OCI-LY7 (cell line): ENCODE measurements around the gene AVPR2. TPM values are rescaled to one million over a fixed set of nuclear protein-coding genes. Genes with fewer than 3 reads are reported as not detected.

ENCODE experiments used
- BruUV-seq: library from RNA; stranded (reverse); fragments of 400-500 nt; replicated peaks from 2 replicates; lab custom pipeline; 2021; lab: Mats Ljungman, UMichigan
- CTCF ChIA-PET: fragments of 300-600 bp; sonication (Branson Sonifier 250); formaldehyde crosslinking; loops from one replicate; lab custom pipeline; 2022; ENCODE audit warnings: antibody characterized with exemption; ENCODE audit not compliant: unreplicated experiment; lab: Charles Lee
- POLR2A ChIA-PET: fragments of 300-600 bp; sonication (Branson Sonifier 250); formaldehyde crosslinking; loops from one replicate; lab custom pipeline; 2022; ENCODE audit warnings: antibody characterized with exemption; lab: Charles Lee
- DNase-seq: peaks from one replicate; pipeline ENCODE4 v3.0.0-alpha.2; 2015; ENCODE audit warnings: low spot score
- H2AFZ ChIP-seq: fragments of 200-600 bp; sonication (generic), shearing (Covaris generic); 2 replicates; pipeline ENCODE4 v1.6.1; 2014; ENCODE audit warnings: mild to moderate bottlenecking, antibody characterized with exemption, low read length, moderate library complexity
- H3K27ac ChIP-seq: fragments of 200-600 bp; sonication (generic); 2 replicates; pipeline ENCODE4 v1.5.1; 2014; ENCODE audit warnings: mixed run types, low read depth, mild to moderate bottlenecking, moderate library complexity, low read length, inconsistent platforms; ENCODE audit not compliant: poor library complexity, severe bottlenecking
- H3K36me3 ChIP-seq: fragments of 200-600 bp; sonication (generic); 2 replicates; pipeline ENCODE4 v1.6.1; 2014; ENCODE audit warnings: mild to moderate bottlenecking, antibody characterized with exemption, low read length, moderate library complexity, mixed read lengths; ENCODE audit not compliant: insufficient read depth
- H3K4me1 ChIP-seq: fragments of 200-600 bp; sonication (generic); 2 replicates; pipeline ENCODE4 v1.5.1; 2014; ENCODE audit warnings: mild to moderate bottlenecking, low read length; ENCODE audit not compliant: insufficient read depth, poor library complexity, severe bottlenecking
- H3K4me2 ChIP-seq: fragments of 200-600 bp; sonication (generic); 2 replicates; pipeline ENCODE4 v1.6.1; 2014; ENCODE audit warnings: mild to moderate bottlenecking, low read length
- H3K4me3 ChIP-seq: fragments of 200-600 bp; sonication (generic); 2 replicates; pipeline ENCODE4 v1.5.1; 2014; ENCODE audit warnings: mild to moderate bottlenecking, low read depth, low read length; ENCODE audit not compliant: poor library complexity, severe bottlenecking
- H3K79me2 ChIP-seq: fragments of 200-600 bp; sonication (generic); 2 replicates; pipeline ENCODE4 v1.6.1; 2016; ENCODE audit warnings: low read depth, mild to moderate bottlenecking, low read length, moderate library complexity, mixed read lengths; ENCODE audit not compliant: insufficient read depth
- H3K9me2 ChIP-seq: fragments of 200-600 bp; sonication (generic); 2 replicates; pipeline ENCODE4 v1.6.1; 2016; ENCODE audit warnings: mild to moderate bottlenecking, low read length, mixed read lengths; ENCODE audit not compliant: insufficient read depth
- H3K9me3 ChIP-seq: fragments of 200-600 bp; sonication (generic); 2 replicates; pipeline ENCODE4 v1.6.1; 2014; ENCODE audit warnings: mild to moderate bottlenecking, mixed run types, low read length, mixed read lengths
- H4K20me1 ChIP-seq: fragments of 200-600 bp; sonication (generic); 2 replicates; pipeline ENCODE4 v1.6.1; 2014; ENCODE audit warnings: mild to moderate bottlenecking, antibody characterized with exemption, low read length, moderate library complexity, mixed read lengths; ENCODE audit not compliant: insufficient read depth
- CTCF ChIP-seq: fragments of 200-600 bp; sonication (generic); conservative IDR thresholded peaks from 2 replicates; pipeline ENCODE4 v1.5.1; 2014; ENCODE audit warnings: mild to moderate bottlenecking, antibody characterized with exemption, low read length, moderate library complexity, mixed read lengths
- EZH2phosphoT487 ChIP-seq: fragments of 200-600 bp; sonication (generic); IDR thresholded peaks from 2 replicates; pipeline ENCODE4 v1.6.1; 2018; ENCODE audit warnings: low read depth, borderline replicate concordance, mild to moderate bottlenecking, mixed run types, antibody characterized with exemption, low read length, moderate library complexity, mixed read lengths
- intact Hi-C: fragments of 100-400 bp; cut with micrococcal nuclease; formaldehyde crosslinking; loops from one replicate; pipeline ENCODE4 v1.10.0; 2022; ENCODE audit not compliant: unreplicated experiment
- total RNA-seq, 2 experiments: library from RNA; depleted of rRNA in 1 of 2; stranded (reverse); fragments of >200 nt in 1 of 2; shearing (Covaris generic) in 1 of 2; gene quantifications; 2 replicates each; pipeline ENCODE4 v1.2.3, GENCODE V29; 2014 to 2022

AVPR2 gene
- total RNA-seq, 2 experiments from 2014 or later = 0.09 TPM; not detected in 1

- DNase-seq = no peak
- H3K4me1 ChIP-seq = no peaks in the 10 kb centered on the region
- CTCF ChIA-PET = no interaction called here
- BruUV-seq = no TSS peak
- H3K27ac ChIP-seq = no peak overlapping the region
- no peak overlapping the region for H2AFZ ChIP-seq
- H4K20me1 ChIP-seq = no peaks in the 10 kb centered on the region
- H3K4me2 ChIP-seq = no peak overlapping the region
- no peak overlapping the region for H3K4me3 ChIP-seq
- POLR2A ChIA-PET = no interaction called here
- no peaks in the 10 kb centered on the region for H3K9me3 ChIP-seq
- H3K36me3 ChIP-seq = no peaks in the 10 kb centered on the region
- no peaks in the 10 kb centered on the region for H3K79me2 ChIP-seq
- H3K9me2 ChIP-seq = no peaks in the 10 kb centered on the region
- TF ChIP-seq EZH2phosphoT487 (no peak), CTCF (no peak)
- intact Hi-C loops = no loop called here
Observed at GRCh38 chrX:153857348-153857903, 47.0 kb upstream of the AVPR2 start.

- no peak for DNase-seq
- no TSS peak for BruUV-seq
- no peak overlapping the region for H2AFZ ChIP-seq
- ChIA-PET CTCF (no interaction called here), POLR2A (no interaction called here)
- no peaks in the 10 kb centered on the region for H3K79me2 ChIP-seq
- no peak overlapping the region for H3K4me3 ChIP-seq
- no peak overlapping the region for H3K27ac ChIP-seq
- H3K4me2 ChIP-seq = no peak overlapping the region
- H3K4me1 ChIP-seq = no peaks in the 10 kb centered on the region
- H3K36me3 ChIP-seq = no peaks in the 10 kb centered on the region
- H3K9me2 ChIP-seq = no peaks in the 10 kb centered on the region
- H4K20me1 ChIP-seq = no peaks in the 10 kb centered on the region
- H3K9me3 ChIP-seq = no peaks in the 10 kb centered on the region
- intact Hi-C loops = no loop called here
- no peak for TF ChIP-seq EZH2phosphoT487
- TF ChIP-seq CTCF = no peak
Observed at GRCh38 chrX:153861151-153861550, 43.3 kb upstream of the AVPR2 start.

- ChIA-PET CTCF (no interaction called here), POLR2A (no interaction called here)
- intact Hi-C loops = no loop called here
- no peak for DNase-seq
- no peak overlapping the region for H2AFZ ChIP-seq
- no peaks in the 10 kb centered on the region for H3K4me1 ChIP-seq
- no peaks in the 10 kb centered on the region for H3K9me3 ChIP-seq
- H3K4me2 ChIP-seq = no peak overlapping the region
- no peaks in the 10 kb centered on the region for H3K9me2 ChIP-seq
- no TSS peak for BruUV-seq
- H4K20me1 ChIP-seq = no peaks in the 10 kb centered on the region
- no peaks in the 10 kb centered on the region for H3K79me2 ChIP-seq
- no peak overlapping the region for H3K27ac ChIP-seq
- no peak for TF ChIP-seq CTCF
- TF ChIP-seq EZH2phosphoT487 = no peak
- H3K36me3 ChIP-seq = no peaks in the 10 kb centered on the region
- no peak overlapping the region for H3K4me3 ChIP-seq
Observed at GRCh38 chrX:153861733-153862310, 42.7 kb upstream of the AVPR2 start.
